HG03064 (cell line): ENCODE measurements around the gene SNN.

ENCODE experiments used
- ATAC-seq: cut with Tn5 transposase; IDR thresholded peaks from one replicate; pipeline ENCODE4 v1.9.1; 2021; ENCODE audit warnings: low read depth; ENCODE audit not compliant: unreplicated experiment

Gene SNN

DNA sequence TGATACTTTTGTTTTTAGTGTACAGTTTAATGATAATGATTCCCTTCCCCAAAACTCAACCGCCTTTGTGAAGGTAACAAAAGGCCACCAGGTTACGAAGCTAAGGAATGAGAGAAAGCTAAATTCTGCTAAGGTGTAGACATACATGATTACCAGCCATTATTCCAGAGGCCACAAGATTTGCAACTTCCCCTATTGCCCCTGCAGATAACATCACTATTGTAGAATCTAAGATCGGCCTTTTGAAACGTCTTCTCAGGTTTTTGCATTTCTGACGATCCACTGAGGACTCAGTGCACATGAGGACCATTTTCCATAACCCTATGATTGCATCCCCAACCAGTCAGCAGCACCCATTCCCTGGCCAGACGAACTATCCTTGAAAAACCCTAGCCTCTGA is 33.9 kb upstream of the SNN start:
- no peak for ATAC-seq

- ATAC-seq, result no peak
Observed at GRCh38 chr16:11635113-11635652, 33.1 kb upstream of the SNN start.

DNA sequence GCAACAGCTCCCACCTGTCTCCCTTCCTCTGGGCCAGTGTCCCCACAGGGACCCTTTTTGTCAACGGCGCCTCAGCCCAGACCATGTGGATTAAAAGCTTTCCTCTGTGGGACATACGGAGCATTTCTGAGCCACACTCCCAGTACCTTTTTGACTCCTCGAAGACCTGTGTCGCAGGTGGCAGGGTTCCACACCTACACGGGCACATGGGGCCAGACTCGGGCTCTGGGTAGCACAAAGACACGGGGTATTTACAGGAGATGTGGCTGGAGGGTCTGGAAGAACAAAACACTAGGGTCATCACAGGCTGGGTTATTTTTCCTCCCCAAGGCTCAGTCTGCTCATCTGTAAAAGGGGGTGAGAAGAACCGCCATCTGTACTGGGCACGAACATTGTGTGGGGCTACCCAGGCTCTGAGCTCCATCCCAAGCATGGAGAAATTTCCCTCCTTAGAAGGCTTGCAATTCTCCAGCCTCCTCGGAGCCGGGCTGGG is 32.5 kb upstream of the SNN start:
- ATAC-seq, result no peak

DNA sequence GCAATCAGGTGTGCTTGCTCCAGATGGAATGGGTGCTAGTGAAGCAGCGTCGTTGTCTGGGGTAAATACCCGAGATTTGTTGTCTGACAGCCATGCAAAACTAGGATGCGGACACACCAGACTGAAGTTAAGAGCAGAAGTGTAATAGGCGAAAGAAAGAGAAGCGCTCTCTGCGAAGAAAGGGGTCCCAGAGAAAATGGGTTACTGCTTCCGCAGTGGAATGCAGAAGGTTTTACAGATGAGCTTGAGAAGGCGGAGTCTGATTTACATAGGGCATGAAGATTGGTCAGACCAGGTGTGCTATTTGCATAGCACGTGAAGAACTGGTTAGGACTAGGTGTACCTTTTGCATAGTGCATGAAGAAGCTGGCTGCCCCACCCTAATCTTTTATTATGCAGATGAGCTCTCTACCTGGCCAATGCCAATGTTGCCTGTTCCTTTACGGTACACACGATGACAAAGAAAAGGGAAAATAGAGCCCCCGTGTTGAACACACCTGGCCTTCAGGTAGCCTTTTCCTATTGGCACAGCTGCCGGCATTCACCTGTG is 32.0 kb upstream of the SNN start:
- ATAC-seq, result no peak

DNA sequence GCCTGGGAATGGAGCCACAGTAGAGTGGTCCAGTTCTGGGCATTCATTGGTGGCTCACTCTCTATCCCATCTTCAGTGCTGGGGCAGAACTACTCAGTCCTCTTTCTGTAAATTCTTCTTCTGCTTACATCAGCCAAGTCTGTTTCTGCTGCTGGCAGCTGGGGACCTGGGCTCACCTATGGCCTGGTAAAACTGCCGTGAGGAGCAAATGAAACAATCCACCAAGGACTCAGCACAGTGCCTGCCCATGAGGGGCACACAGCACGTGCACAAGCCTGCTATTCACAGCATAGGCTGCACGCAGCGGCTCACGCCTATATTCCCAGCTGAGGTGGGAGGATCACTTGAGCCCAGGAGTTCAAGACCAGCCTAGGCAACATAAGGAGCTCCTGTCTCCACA is 30.9 kb upstream of the SNN start:
- ATAC-seq, result no peak

DNA sequence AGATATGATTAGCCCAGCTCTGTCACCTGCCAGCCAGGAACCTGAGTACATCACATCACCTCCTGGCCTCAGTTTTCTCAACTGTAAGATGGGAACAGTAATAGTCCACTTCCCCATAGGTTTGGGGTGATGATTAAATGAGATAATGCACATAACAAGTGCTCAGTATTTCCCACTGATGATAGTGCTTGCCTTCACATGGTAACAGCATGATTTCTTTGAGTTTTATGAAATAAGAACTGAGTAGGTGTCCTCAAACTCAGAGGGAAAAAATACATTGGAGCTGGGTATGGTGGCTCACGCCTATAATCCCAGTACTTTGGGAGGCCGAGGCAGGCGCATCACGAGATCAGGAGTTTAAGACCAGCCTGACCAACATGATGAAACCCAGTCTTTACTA is 30.1 kb upstream of the SNN start:
- ATAC-seq, result no peak

- ATAC-seq, result no peak
Observed at GRCh38 chr16:11639008-11639562, 29.2 kb upstream of the SNN start.

DNA sequence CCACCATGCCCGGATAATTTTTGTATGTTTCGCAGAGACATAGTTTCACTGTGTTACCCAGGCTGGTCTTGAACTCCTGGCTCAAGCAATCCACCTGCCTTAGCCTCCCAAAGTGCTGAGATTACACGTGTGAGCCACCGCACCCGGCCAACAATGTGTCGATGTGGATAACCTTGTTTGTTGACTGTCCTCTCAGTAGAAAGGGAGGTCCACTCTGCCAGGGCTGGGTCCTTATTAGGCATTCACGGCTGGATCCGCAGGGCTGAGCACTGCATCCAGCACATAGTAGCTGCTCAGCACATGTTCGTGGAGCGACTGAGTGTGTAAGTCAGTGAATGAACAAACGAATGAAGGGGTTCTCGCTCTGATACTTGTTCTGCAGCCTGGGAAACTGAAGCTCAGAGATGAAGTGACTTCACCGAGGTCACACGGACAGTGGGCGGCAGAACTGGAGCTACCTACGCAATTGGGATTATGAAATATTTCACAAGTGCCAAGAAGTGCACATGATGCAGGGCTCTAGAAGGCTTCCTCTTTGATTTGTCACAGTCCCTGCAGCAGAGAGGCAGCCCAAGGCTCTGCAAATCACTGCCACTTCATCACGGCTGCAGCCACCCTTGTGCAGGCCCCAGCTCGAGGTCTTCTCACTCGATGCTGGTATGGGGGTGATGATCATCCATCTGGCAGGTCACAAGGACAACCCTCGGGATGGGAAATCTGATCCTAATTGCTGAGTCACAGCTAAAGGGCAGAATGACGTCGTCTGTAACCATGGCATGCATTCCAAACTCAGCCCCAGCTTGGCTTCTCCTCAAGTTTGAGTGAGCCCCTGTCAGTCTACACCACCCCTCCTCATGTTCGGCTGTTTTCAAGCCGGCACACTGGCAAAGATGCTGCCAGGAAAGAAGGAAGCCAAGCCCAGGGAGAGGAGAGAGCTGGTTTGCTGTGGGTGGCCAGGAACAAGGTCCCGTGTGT is 28.0 kb upstream of the SNN start:
- ATAC-seq, result no peak

DNA sequence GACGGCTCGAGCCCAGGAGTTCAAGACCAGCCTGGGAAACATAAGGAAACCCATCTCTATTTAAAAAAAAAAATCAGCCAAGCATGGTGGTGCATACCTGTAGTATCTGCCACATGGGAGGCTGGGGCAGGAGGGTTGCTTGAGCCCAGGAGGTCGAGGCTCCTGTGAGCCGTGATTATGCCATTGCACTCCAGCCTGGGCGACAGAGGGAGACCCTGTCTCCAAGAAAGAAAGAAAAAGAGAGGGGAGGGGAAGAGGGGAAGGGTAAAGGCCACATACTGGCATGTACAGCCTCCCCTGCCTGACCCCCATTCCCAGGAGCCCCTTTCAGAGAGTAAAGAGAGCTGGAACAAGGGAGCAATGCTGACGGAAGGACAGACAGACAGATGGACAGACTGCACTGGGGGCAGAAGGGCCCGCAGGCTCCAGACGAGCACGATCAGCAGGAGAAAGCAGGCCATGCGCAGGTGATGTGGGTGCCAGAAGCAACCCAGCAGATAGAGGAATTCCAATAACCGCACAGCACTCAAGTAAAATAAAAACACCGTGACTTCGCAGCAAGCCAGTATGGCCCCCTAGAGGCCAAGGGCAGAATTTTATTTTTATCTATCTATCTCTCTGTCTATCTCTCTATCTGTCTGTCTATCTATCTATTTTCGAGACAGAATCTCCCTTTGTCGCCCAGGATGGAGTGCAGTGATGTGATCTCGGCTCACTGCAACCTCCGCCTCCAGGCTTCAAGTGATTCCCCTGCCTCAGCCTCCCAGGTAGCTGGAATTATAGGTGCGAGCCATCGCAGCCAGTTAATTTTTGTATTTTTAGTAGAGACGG is 27.1 kb upstream of the SNN start:
- ATAC-seq, result no peak

GRCh38 chr16:11642765-11643116 is 25.5 kb upstream of the SNN start:
- ATAC-seq, result no peak

DNA sequence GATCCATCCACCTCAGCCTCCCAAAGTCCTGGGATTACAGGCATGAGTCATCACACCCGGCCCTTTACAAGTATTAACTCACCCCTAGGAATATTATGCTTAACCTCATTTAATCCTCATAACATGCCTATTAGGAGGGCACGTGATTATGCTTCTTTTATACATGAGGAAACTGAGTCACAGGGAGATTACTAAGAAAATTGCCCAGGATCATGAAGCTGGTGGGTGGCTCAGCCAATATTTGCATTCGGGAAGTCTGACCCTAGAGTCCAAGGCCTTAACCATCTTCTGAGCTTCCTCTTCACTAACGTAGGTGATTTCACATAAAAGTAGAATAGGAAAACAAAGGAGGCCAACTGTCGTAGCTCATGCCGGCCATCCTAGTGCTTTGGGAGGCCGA is 19.0 kb upstream of the SNN start:
- ATAC-seq, result no peak

DNA sequence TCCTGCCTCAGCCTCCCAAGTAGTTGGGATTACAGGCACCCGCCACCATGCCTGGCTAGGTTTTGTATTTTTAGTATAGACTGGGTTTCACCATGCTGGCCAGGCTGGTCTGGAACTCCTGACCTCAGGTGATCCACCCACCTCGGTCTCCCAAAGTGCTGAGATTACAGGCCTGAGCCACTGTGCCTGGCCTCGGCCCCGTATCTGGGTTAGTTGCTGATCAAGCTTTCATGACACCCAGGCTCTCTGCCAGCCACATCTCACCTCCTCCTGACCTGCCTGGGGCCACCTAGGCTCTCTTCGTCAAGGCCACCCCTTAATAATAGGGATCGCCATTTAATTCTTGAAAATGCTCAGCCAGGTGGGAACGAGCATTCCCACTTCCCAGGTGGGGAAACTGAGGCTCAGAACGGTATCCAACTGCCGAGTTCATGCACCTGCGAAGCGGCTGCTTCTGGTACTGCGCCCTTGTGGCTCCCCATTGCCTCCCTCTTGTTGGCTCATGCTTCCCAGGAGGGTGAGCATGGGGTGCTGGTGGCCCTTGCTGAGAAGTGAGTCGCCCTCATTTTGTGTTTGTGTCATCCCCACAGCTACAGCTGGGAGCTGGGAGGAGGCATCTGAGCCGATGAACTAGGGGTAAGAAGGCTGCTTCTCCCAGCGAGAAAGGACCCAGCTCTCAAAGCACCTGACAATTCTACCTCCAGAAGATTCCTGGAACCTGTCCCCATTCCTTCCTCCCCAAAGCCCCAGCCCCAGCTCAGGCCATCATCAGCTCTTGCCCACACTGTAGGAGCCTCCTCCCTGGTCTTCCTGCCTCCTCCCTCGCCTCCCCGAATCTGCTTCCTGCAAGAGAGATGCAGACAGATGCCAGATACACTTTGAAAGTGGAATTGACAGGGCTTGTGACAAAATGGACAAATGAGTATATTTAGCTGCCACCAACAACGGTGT is 17.3 kb upstream of the SNN start:
- ATAC-seq, result no peak

DNA sequence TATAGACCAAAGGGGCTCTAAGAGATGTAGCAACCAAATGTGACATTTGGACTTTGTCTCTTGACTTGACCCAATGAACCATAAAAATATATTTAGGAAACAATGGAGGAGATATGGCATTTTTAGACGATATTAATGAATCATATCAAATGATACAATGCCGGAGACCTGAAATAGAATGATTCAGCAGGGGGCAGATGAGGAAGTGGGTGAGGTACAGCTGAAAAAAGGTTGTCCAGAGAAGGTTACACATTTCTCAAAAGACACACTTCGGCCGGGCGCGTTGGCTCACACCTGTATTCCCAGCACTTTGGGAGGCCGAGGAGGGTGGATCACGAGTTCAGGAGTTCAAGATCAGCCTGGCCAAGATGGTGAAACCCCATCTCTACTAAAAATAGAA is 16.5 kb upstream of the SNN start:
- ATAC-seq, result no peak

- no peak for ATAC-seq
Observed at GRCh38 chr16:11655655-11656054, 12.6 kb upstream of the SNN start.

- no peak for ATAC-seq
Observed at GRCh38 chr16:11657556-11657955, 10.7 kb upstream of the SNN start.

GRCh38 chr16:11658896-11659708 is 9.2 kb upstream of the SNN start:
- ATAC-seq, result no peak

DNA sequence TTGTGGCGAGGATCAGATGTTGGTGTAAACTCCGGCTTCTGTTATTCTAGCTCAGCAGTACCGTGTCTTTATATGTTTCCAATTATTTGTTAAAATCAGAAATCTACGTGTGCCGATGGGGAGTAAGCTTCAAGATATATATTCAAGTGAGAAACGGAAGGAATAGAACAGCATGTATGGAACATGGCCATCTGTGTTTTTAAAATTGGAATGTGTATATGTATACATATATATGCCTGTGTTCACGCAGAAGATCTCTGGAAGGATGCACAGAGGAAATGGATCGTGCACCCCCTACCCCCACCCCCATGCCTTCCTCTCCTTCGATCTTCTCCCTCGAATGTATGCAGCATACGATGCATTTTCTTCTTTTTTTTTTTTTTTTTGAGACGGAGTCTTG is 7.7 kb upstream of the SNN start:
- no peak for ATAC-seq

GRCh38 chr16:11662582-11662981 is 5.7 kb upstream of the SNN start:
- no peak for ATAC-seq

GRCh38 chr16:11665071-11665491 is 3.2 kb upstream of the SNN start:
- no peak for ATAC-seq
